Bone marrow (tissue), 2 donors: ENCODE measurements around the gene MARCO.

Source experiments
- DNase-seq, 2 donors: peaks; one replicate each; lab custom pipeline; 2025; lab: John Stamatoyannopoulos, UW

MARCO gene

GRCh38 chr2:119040730-119041129 is 98.7 kb downstream of the MARCO start:
- no peak for DNase-seq
